B cell (primary cell): Measurements from ENCODE around the gene ERN1. TPM values are rescaled to one million over a fixed set of nuclear protein-coding genes. Genes with fewer than 3 reads are reported as not detected.

ENCODE experiments used
- ATAC-seq: fragments of 200-7000 bp; cut with Tn5 transposase; one replicate; pipeline ENCODE4 v1.10.0; 2021; ENCODE audit warnings: low read depth, mild to moderate bottlenecking, moderate number of reproducible peaks, moderate library complexity
- CTCF ChIA-PET: fragments of 350-600 bp; sonication (Branson Sonifier 250); formaldehyde crosslinking; loops from one replicate; lab custom pipeline; 2021; ENCODE audit warnings: antibody characterized with exemption, inconsistent platforms; lab: Charles Lee
- POLR2A ChIA-PET: fragments of 350-600 bp; sonication (Branson Sonifier 250); formaldehyde crosslinking; loops from one replicate; lab custom pipeline; 2021; ENCODE audit warnings: antibody characterized with exemption; lab: Charles Lee
- DNase-seq: peaks from one replicate; pipeline ENCODE4 v3.0.0; 2013
- H2AFZ ChIP-seq: 2 replicates; pipeline ENCODE4 v1.6.1; 2012; ENCODE audit warnings: mild to moderate bottlenecking, low read depth, low read length; ENCODE audit not compliant: insufficient read depth, poor library complexity, severe bottlenecking
- H3K27ac ChIP-seq, 2 donors: 1 replicate in 1 of 2; 2 replicates in 1 of 2; pipeline ENCODE4 v1.5.1; 2012 to 2013; ENCODE audit warnings: low read length in 2 of 2, mild to moderate bottlenecking in 2 of 2, moderate library complexity in 1 of 2
- H3K27me3 ChIP-seq, 4 experiments: fragments of 200-600 bp in 1 of 4; sonication (generic) in 1 of 4; replicated peaks in 1 of 4; 1 replicate in 2 of 4; 2 replicates in 2 of 4; pipeline versions ENCODE4 v1.6.1 to v1.7.0; 2013 to 2016; ENCODE audit warnings: low read length in 3 of 4, mild to moderate bottlenecking in 2 of 4, mixed read lengths in 1 of 4, moderate library complexity in 1 of 4; ENCODE audit not compliant: insufficient read depth in 4 of 4, control insufficient read depth in 3 of 4; ENCODE audit errors: control extremely low read depth in 1 of 4
- H3K36me3 ChIP-seq, 2 experiments: replicated peaks in 1 of 2; 1 replicate in 1 of 2; 2 replicates in 1 of 2; pipeline versions ENCODE4 v1.6.1 to v1.7.1; 2013; ENCODE audit warnings: low read length in 1 of 2; ENCODE audit not compliant: insufficient read depth in 2 of 2, control insufficient read depth in 1 of 2; ENCODE audit errors: control extremely low read depth in 1 of 2, extremely low read depth in 1 of 2
- H3K4me1 ChIP-seq, 2 donors: fragments of 200-600 bp in 1 of 2; sonication (generic) in 1 of 2; 1 replicate in 1 of 2; 2 replicates in 1 of 2; pipeline versions ENCODE4 v1.5.1 to v1.6.1; 2013 to 2017; ENCODE audit warnings: low read length in 2 of 2; ENCODE audit not compliant: control insufficient read depth in 2 of 2, insufficient read depth in 2 of 2
- H3K4me2 ChIP-seq: replicated peaks from 2 replicates; pipeline ENCODE3; 2012; ENCODE audit warnings: mild to moderate bottlenecking, low read depth, low read length; ENCODE audit not compliant: poor library complexity, severe bottlenecking
- H3K4me3 ChIP-seq, 5 experiments: fragments of 200-600 bp in 1 of 5; sonication (generic) in 1 of 5; 1 replicate in 3 of 5; 2 replicates in 2 of 5; pipeline versions ENCODE4 v1.5.1 to v1.7.0; 2011 to 2016; ENCODE audit warnings: low read length in 4 of 5, mild to moderate bottlenecking in 4 of 5, low read depth in 2 of 5, control low read depth in 1 of 5, moderate library complexity in 1 of 5; ENCODE audit not compliant: insufficient read depth in 1 of 5; ENCODE audit errors: control extremely low read depth in 1 of 5, extremely low read depth in 1 of 5
- H3K79me2 ChIP-seq: fragments of 200-600 bp; sonication (generic); one replicate; pipeline ENCODE4 v1.6.0; 2016; ENCODE audit warnings: low read length; ENCODE audit not compliant: control insufficient read depth, insufficient read depth
- H3K9ac ChIP-seq: fragments of 200-600 bp; sonication (generic); 2 replicates; pipeline ENCODE4 v1.6.1; 2017; ENCODE audit warnings: mild to moderate bottlenecking, low read length, moderate library complexity
- H3K9me3 ChIP-seq, 3 donors: one replicate each; pipeline versions ENCODE4 v1.6.1 to v1.7.1; 2013; ENCODE audit warnings: low read length in 2 of 3; ENCODE audit not compliant: control insufficient read depth in 2 of 3, insufficient read depth in 1 of 3; ENCODE audit errors: control extremely low read depth in 1 of 3
- H4K20me1 ChIP-seq: 2 replicates; pipeline ENCODE4 v1.6.0; 2012; ENCODE audit warnings: mild to moderate bottlenecking, low read length; ENCODE audit not compliant: insufficient read depth, control insufficient read depth, poor library complexity, severe bottlenecking
- H3K27ac Mint-ChIP-seq: one replicate; pipeline ENCODE4 v1.8.0; 2021; ENCODE audit warnings: mixed read lengths
- H3K27me3 Mint-ChIP-seq: one replicate; pipeline ENCODE4 v1.8.0; 2021; ENCODE audit warnings: mixed read lengths
- H3K4me1 Mint-ChIP-seq: one replicate; pipeline ENCODE4 v1.8.0; 2021; ENCODE audit warnings: mixed read lengths
- H3K4me3 Mint-ChIP-seq: one replicate; pipeline ENCODE4 v1.8.0; 2021; ENCODE audit warnings: mixed read lengths
- H3K9me3 Mint-ChIP-seq: one replicate; pipeline ENCODE4 v1.8.0; 2022; ENCODE audit warnings: mixed read lengths; ENCODE audit not compliant: insufficient read depth
- EZH2 ChIP-seq: IDR thresholded peaks from 2 replicates; pipeline ENCODE4 v1.6.1; 2012; ENCODE audit warnings: borderline replicate concordance, low read depth, mild to moderate bottlenecking, moderate library complexity, low read length; ENCODE audit not compliant: insufficient read depth, poor library complexity, severe bottlenecking
- WGBS: methylation state at CpG from one replicate; pipeline ENCODE4 v1.1.5; 2013; ENCODE audit warnings: missing lambda C conversion rate; ENCODE audit not compliant: insufficient coverage; 5-methylcytosine and 5-hydroxymethylcytosine counted together
- intact Hi-C: fragments of 100-400 bp; cut with micrococcal nuclease; formaldehyde crosslinking; loops from one replicate; pipeline ENCODE4 v1.10.0; 2022
- polyA plus RNA-seq: library from polyadenylated mRNA; depleted of rRNA; stranded (reverse); fragments of >200 nt; gene quantifications from 2 replicates; pipeline ENCODE4 v1.2.3, GENCODE V29; 2012
- total RNA-seq, 2 donors: library from RNA; stranded (reverse); fragments of 120-200 nt in 1 of 2; gene quantifications; 1 replicate in 1 of 2; 2 replicates in 1 of 2; pipeline versions ENCODE4 v1.2.3 to v1.2.4, GENCODE V29; 2013 to 2022
- TF ChIP-seq, protein P1 (sequence below): fragments of 200-600 bp; IDR thresholded peaks from one replicate; pipeline ENCODE4 v1.8.0; 2022; ENCODE audit warnings: antibody characterized with exemption, mild to moderate bottlenecking

ERN1 gene
- total and polyA plus RNA-seq, 2 donors (not counting 1 experiment from before 2014, with no cell fraction given) = 7.0 to 19.4 TPM

DNA sequence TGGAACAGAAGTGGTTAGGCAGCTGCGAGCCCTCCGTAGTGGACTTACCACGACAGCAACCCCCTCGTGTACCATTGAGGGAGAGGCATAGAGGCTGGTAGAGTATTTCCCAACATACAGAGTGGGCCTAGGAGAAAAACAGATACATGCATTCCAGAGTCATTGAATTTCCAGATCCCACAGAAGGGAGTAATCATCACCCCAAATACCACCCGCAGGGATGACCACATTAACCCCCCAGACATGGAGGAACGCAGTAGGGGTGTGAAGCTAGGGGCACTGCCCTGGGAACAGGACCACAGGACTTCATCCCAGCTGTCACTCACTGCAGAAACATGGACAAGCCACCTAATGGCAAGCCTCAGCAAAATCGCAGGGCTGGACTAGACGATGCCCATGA lies 64.8 kb downstream of the ERN1 start:
- Mint-ChIP-seq H3K27me3 (no peaks in the 10 kb centered on the region), H3K4me1 (peaks cover 19% of the 10 kb centered on the region), H3K9me3 (peaks cover 9% of the 10 kb centered on the region), H3K4me3 (no peak overlapping the region), H3K27ac (no peak overlapping the region)
- TF ChIP-seq, protein P1, sequence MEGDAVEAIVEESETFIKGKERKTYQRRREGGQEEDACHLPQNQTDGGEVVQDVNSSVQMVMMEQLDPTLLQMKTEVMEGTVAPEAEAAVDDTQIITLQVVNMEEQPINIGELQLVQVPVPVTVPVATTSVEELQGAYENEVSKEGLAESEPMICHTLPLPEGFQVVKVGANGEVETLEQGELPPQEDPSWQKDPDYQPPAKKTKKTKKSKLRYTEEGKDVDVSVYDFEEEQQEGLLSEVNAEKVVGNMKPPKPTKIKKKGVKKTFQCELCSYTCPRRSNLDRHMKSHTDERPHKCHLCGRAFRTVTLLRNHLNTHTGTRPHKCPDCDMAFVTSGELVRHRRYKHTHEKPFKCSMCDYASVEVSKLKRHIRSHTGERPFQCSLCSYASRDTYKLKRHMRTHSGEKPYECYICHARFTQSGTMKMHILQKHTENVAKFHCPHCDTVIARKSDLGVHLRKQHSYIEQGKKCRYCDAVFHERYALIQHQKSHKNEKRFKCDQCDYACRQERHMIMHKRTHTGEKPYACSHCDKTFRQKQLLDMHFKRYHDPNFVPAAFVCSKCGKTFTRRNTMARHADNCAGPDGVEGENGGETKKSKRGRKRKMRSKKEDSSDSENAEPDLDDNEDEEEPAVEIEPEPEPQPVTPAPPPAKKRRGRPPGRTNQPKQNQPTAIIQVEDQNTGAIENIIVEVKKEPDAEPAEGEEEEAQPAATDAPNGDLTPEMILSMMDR = no peak
- no peak for TF ChIP-seq EZH2
- no peaks in the 10 kb centered on the region for H3K79me2 ChIP-seq
- H3K4me3 ChIP-seq = no peak overlapping the region
- H3K4me2 ChIP-seq = no peak overlapping the region
- no peaks in the 10 kb centered on the region for H3K27me3 ChIP-seq
- no peak overlapping the region for H2AFZ ChIP-seq
- no peak for ATAC-seq
- intact Hi-C loops = no loop called here
- H3K9me3 ChIP-seq = peaks cover 3 to 17% (median 12%) of the 10 kb centered on the region in 3 donors
- POLR2A ChIA-PET = no interaction called here
- WGBS = 73% methylated on average over 4 of the region's 8 CpGs
- DNase-seq = no peak
- no peaks in the 10 kb centered on the region for H3K36me3 ChIP-seq
- H3K9ac ChIP-seq = no peak overlapping the region
- no peak overlapping the region for H3K27ac ChIP-seq
- peaks cover 10% of the 10 kb centered on the region in 2 donors for H3K4me1 ChIP-seq
- CTCF ChIA-PET = interaction anchor here (0.6 to 4.7 kb wide), 2 partner anchors 67 to 207 kb away, joined by 5 to 49 read pairs; partner anchors contain the start of gene ERN1
- no peaks in the 10 kb centered on the region for H4K20me1 ChIP-seq

DNA sequence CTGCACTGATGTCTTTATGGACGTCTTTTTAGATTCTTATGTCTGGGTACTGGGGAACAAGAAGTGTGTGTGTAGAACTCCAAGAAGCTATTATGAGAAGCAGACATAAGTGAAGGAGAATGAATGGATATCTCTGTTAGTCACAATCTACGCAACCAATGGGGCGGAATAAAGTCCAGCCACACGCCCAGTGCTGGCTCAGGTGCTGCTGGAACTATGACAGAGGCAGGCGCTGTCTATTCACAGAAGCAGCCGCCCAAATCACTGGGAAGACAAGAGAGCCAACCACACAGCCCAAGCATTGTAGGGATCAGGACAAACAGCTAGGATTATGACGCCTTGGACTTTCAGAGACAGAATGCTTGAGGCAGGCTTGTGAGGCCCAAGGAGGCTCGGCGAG lies 65.6 kb downstream of the ERN1 start:
- Histone ChIP-seq H3K36me3 (no peaks in the 10 kb centered on the region), H3K9ac (no peak overlapping the region)

More for the DNA sequence above, 65.6 kb downstream of the ERN1 start:
- WGBS = 100% methylated on average over 9 of the region's 9 CpGs
- H3K27ac Mint-ChIP-seq = no peak overlapping the region
- peaks cover 3 to 9% (median 7%) of the 10 kb centered on the region in 3 donors for H3K9me3 ChIP-seq
- peaks cover 20% of the 10 kb centered on the region for H3K4me1 Mint-ChIP-seq
- no peaks in the 10 kb centered on the region for H3K27me3 Mint-ChIP-seq
- H3K27ac ChIP-seq = no peak overlapping the region
- no peaks in the 10 kb centered on the region for H3K79me2 ChIP-seq
- ChIA-PET POLR2A (no interaction called here), CTCF (interaction anchor here (0.7 to 4.7 kb wide), 8 partner anchors 11 to 218 kb away, joined by 3 to 49 read pairs (median 4); partner anchors contain the start of genes ERN1 and GH1)
- no peaks in the 10 kb centered on the region for H4K20me1 ChIP-seq
- no peak overlapping the region for H3K4me2 ChIP-seq
- H3K4me1 ChIP-seq = peaks cover 10% of the 10 kb centered on the region in 2 donors
- H3K4me3 Mint-ChIP-seq = no peak overlapping the region
- no peak for DNase-seq
- H3K4me3 ChIP-seq = no peak overlapping the region
- TF ChIP-seq EZH2 = no peak
- TF ChIP-seq, protein P1 = no peak
- peaks cover 4% of the 10 kb centered on the region for H3K9me3 Mint-ChIP-seq
- no peaks in the 10 kb centered on the region for H3K27me3 ChIP-seq
- no peak for ATAC-seq
- intact Hi-C loops = loop anchor here (5.0 kb wide), 1 partner anchor 68 kb away; the partner anchor contains the start of gene ERN1
- H2AFZ ChIP-seq = no peak overlapping the region
